Liver (tissue), 9 donors: ENCODE measurements around the gene ANKS3. TPM values are rescaled to one million over a fixed set of nuclear protein-coding genes. Genes with fewer than 3 reads are reported as not detected.

Experiments
- DNase-seq: peaks from one replicate; pipeline ENCODE4 v3.0.0-alpha.2; 2017; ENCODE audit warnings: low spot score
- H3K27ac ChIP-seq, 2 donors: one replicate each; pipeline ENCODE4 v1.7.0; 2013; ENCODE audit warnings: inconsistent platforms in 2 of 2, low read length in 2 of 2, control low read depth in 1 of 2, low read depth in 1 of 2, mild to moderate bottlenecking in 1 of 2
- H3K27me3 ChIP-seq, 4 donors: one replicate each; pipeline versions ENCODE4 v1.6.1 to v1.7.0; 2013; ENCODE audit warnings: low read length in 3 of 4, inconsistent platforms in 1 of 4, mild to moderate bottlenecking in 1 of 4, moderate library complexity in 1 of 4; ENCODE audit not compliant: control insufficient read depth in 4 of 4, insufficient read depth in 4 of 4
- H3K36me3 ChIP-seq, 4 donors: one replicate each; pipeline versions ENCODE4 v1.6.1 to v1.7.0; 2013; ENCODE audit warnings: low read length in 3 of 4, mild to moderate bottlenecking in 3 of 4, low read depth in 1 of 4, moderate library complexity in 1 of 4; ENCODE audit not compliant: control insufficient read depth in 4 of 4, insufficient read depth in 3 of 4
- H3K4me1 ChIP-seq, 4 donors: one replicate each; pipeline versions ENCODE4 v1.6.1 to v1.7.0; 2013; ENCODE audit warnings: low read length in 3 of 4, mild to moderate bottlenecking in 3 of 4, moderate library complexity in 1 of 4; ENCODE audit not compliant: control insufficient read depth in 4 of 4, insufficient read depth in 4 of 4
- H3K4me3 ChIP-seq, 3 donors: one replicate each; pipeline versions ENCODE4 v1.6.1 to v1.7.0; 2013; ENCODE audit warnings: low read length in 3 of 3, control low read depth in 1 of 3, low read depth in 1 of 3, mild to moderate bottlenecking in 1 of 3
- H3K9ac ChIP-seq, 2 donors: one replicate each; pipeline ENCODE4 v1.7.0; 2013; ENCODE audit warnings: low read length in 2 of 2, mild to moderate bottlenecking in 2 of 2, moderate library complexity in 2 of 2, control low read depth in 1 of 2, low read depth in 1 of 2
- H3K9me3 ChIP-seq, 4 donors: one replicate each; pipeline versions ENCODE4 v1.6.1 to v1.7.0; 2013; ENCODE audit warnings: low read length in 3 of 4; ENCODE audit not compliant: control insufficient read depth in 4 of 4
- ATF3 ChIP-seq: IDR thresholded peaks from 2 replicates; pipeline ENCODE4 v1.6.1; 2016; ENCODE audit warnings: antibody characterized with exemption
- EGR1 ChIP-seq, 2 donors: IDR thresholded peaks; 2 replicates each; pipeline ENCODE4 v1.6.1; 2016 to 2018; ENCODE audit warnings: antibody characterized with exemption in 2 of 2, low read depth in 2 of 2
- FOXA1 ChIP-seq: IDR thresholded peaks from 2 replicates; pipeline ENCODE4 v1.6.1; 2016; ENCODE audit warnings: antibody characterized with exemption
- GABPA ChIP-seq, 2 donors: IDR thresholded peaks in 1 of 2; conservative IDR thresholded peaks in 1 of 2; 2 replicates each; pipeline ENCODE4 v1.6.1; 2016; ENCODE audit warnings: antibody characterized with exemption in 2 of 2, mild to moderate bottlenecking in 1 of 2, moderate library complexity in 1 of 2
- HNF4A ChIP-seq, 2 donors: conservative IDR thresholded peaks; 2 replicates each; pipeline ENCODE4 v1.6.1; 2016; ENCODE audit warnings: antibody characterized with exemption in 2 of 2, mild to moderate bottlenecking in 2 of 2
- HNF4G ChIP-seq: IDR thresholded peaks from 2 replicates; pipeline ENCODE4 v1.6.1; 2016; ENCODE audit warnings: antibody characterized with exemption
- JUND ChIP-seq, 2 donors: IDR thresholded peaks; 2 replicates each; pipeline ENCODE4 v1.6.1; 2016; ENCODE audit warnings: antibody characterized with exemption in 2 of 2
- MAX ChIP-seq: IDR thresholded peaks from 2 replicates; pipeline ENCODE4 v1.6.1; 2016; ENCODE audit warnings: antibody characterized with exemption
- NR2F2 ChIP-seq: IDR thresholded peaks from 2 replicates; pipeline ENCODE4 v1.6.1; 2016; ENCODE audit warnings: antibody characterized with exemption
- RAD21 ChIP-seq, 2 donors: IDR thresholded peaks; 2 replicates each; pipeline ENCODE4 v1.6.1; 2016; ENCODE audit warnings: antibody characterized with exemption in 2 of 2, mild to moderate bottlenecking in 2 of 2
- REST ChIP-seq: IDR thresholded peaks from 2 replicates; pipeline ENCODE4 v1.6.1; 2016; ENCODE audit warnings: antibody characterized with exemption, mild to moderate bottlenecking
- RXRA ChIP-seq, 2 donors: IDR thresholded peaks; 2 replicates each; pipeline ENCODE4 v1.6.1; 2017 to 2018; ENCODE audit warnings: antibody characterized with exemption in 2 of 2, mild to moderate bottlenecking in 1 of 2
- TAF1 ChIP-seq: conservative IDR thresholded peaks from 2 replicates; pipeline ENCODE4 v1.6.1; 2016; ENCODE audit warnings: antibody characterized with exemption, mild to moderate bottlenecking
- ZBTB33 ChIP-seq: IDR thresholded peaks from 2 replicates; pipeline ENCODE4 v1.6.1; 2016; ENCODE audit warnings: antibody characterized with exemption
- WGBS: extraction: QIAGEN DNeasy Blood & Tissue Kit; methylation state at CpG from one replicate; pipeline ENCODE4 v1.1.7; 2013; 5-methylcytosine and 5-hydroxymethylcytosine counted together
- polyA plus RNA-seq, 2 donors: library from polyadenylated mRNA; stranded (reverse) in 1 of 2; unstranded in 1 of 2; fragments of 200-250 nt in 1 of 2; fragments of >200 nt in 1 of 2; fragmentation: Nextera tagmentation in 1 of 2; extraction: Ambion mirVana in 1 of 2; gene quantifications; one replicate each; pipeline versions ENCODE4 v1.2.1 to v1.2.3, GENCODE V29; 2013 to 2015
- total RNA-seq, 2 donors: library from RNA; depleted of rRNA; stranded (reverse); fragments of >200 nt; gene quantifications; one replicate each; pipeline ENCODE4 v1.2.3, GENCODE V29; 2014
- donor health status: healthy.
- donor health status: healthy.
- donor health status: healthy.
- donor health status: healthy.
- donor health status: healthy.

Gene ANKS3
- total and polyA plus RNA-seq, 4 donors, result 4.0 to 14.0 (median 4.7) TPM

GRCh38 chr16:4674926-4675530 is 59.0 kb downstream of the ANKS3 start:
- 92% methylated on average over 9 of the region's 9 CpGs for WGBS
- Histone ChIP-seq H3K27me3 (no peaks in the 10 kb centered on the region), H3K4me3 (no peak overlapping the region), H3K9ac (no peak overlapping the region), H3K4me1 (peaks cover 6 to 51% (median 41%) of the 10 kb centered on the region in 4 donors), H3K9me3 (no peaks in the 10 kb centered on the region), H3K36me3 (peaks cover 0 to 27% (median 10%) of the 10 kb centered on the region in 4 donors), H3K27ac (peak overlapping the region; percentile 83 to 98)
- TF ChIP-seq GABPA (IDR thresholded peaks at IDR 0.05 in 1 of 2, conservative IDR thresholded peaks at IDR 0.05 in 1 of 2) (no peak), FOXA1 (no peak)
- no peak for DNase-seq

- Histone ChIP-seq H3K4me3 (no peak overlapping the region), H3K27me3 (no peaks in the 10 kb centered on the region), H3K36me3 (peaks cover 2 to 38% (median 20%) of the 10 kb centered on the region in 4 donors), H3K27ac (no peak overlapping the region), H3K9me3 (no peaks in the 10 kb centered on the region), H3K4me1 (peaks cover 5 to 36% (median 31%) of the 10 kb centered on the region in 4 donors), H3K9ac (no peak overlapping the region)
- TF ChIP-seq HNF4A (conservative IDR thresholded peaks at IDR 0.05) (no peak), GABPA (IDR thresholded peaks at IDR 0.05 in 1 of 2, conservative IDR thresholded peaks at IDR 0.05 in 1 of 2) (no peak)
- WGBS, result 94% methylated on average over 33 of the region's 33 CpGs
- no peak for DNase-seq
These were observed 60.6 kb downstream of the ANKS3 start for GRCh38 chr16:4673387-4674046.

GRCh38 chr16:4668313-4668960 is 65.6 kb downstream of the ANKS3 start:
- DNase-seq, result no peak
- Histone ChIP-seq H3K4me1 (peaks cover 8 to 39% (median 28%) of the 10 kb centered on the region in 4 donors), H3K9ac (no peak overlapping the region), H3K27ac (no peak overlapping the region), H3K4me3 (no peak overlapping the region), H3K36me3 (peaks cover 2 to 38% (median 22%) of the 10 kb centered on the region in 4 donors), H3K9me3 (no peaks in the 10 kb centered on the region), H3K27me3 (no peaks in the 10 kb centered on the region)
- TF ChIP-seq HNF4G (no peak), JUND (IDR thresholded peaks at IDR 0.05) (no peak), GABPA (IDR thresholded peaks at IDR 0.05 in 1 of 2, conservative IDR thresholded peaks at IDR 0.05 in 1 of 2) (no peak), EGR1 (IDR thresholded peaks at IDR 0.05; ENCODE audit: low read depth in 2 of 2) (no peak), TAF1 (no peak), RXRA (IDR thresholded peaks at IDR 0.05) (no peak), NR2F2 (no peak), ATF3 (no peak), RAD21 (IDR thresholded peaks at IDR 0.05) (no peak), ZBTB33 (no peak), MAX (no peak), REST (no peak), FOXA1 (no peak)
- WGBS, result 96% methylated on average over 10 of the region's 10 CpGs
